DND-41 (cell line): ENCODE measurements around the gene NR3C1.

Source experiments
- ATAC-seq: fragments of 200-7000 bp; cut with Tn5 transposase; 3 replicates; pipeline ENCODE4 v1.9.1; 2021; ENCODE audit warnings: low read depth; ENCODE audit not compliant: insufficient read depth
- DNase-seq: peaks from one replicate; pipeline ENCODE4 v3.0.0-alpha.2; 2020
- H2AFZ ChIP-seq: 2 replicates; pipeline ENCODE4 v1.6.0; 2012; ENCODE audit warnings: low read depth, low read length
- H3K27ac ChIP-seq: 2 replicates; pipeline ENCODE4 v1.5.1; 2012; ENCODE audit warnings: low read length, inconsistent platforms
- H3K27me3 ChIP-seq: fragments of 200-600 bp; sonication (generic); 2 replicates; pipeline ENCODE4 v1.6.0; 2012; ENCODE audit warnings: low read length, mild to moderate bottlenecking, inconsistent platforms; ENCODE audit not compliant: insufficient read depth, poor library complexity
- H3K36me3 ChIP-seq: 2 replicates; pipeline ENCODE4 v1.5.1; 2012; ENCODE audit warnings: low read length, inconsistent platforms; ENCODE audit not compliant: insufficient read depth
- H3K4me1 ChIP-seq: 2 replicates; pipeline ENCODE4 v1.5.1; 2012; ENCODE audit warnings: mild to moderate bottlenecking, low read length; ENCODE audit not compliant: insufficient read depth
- H3K4me2 ChIP-seq: 2 replicates; pipeline ENCODE4 v1.6.0; 2012; ENCODE audit warnings: mild to moderate bottlenecking, moderate library complexity, low read length, inconsistent platforms; ENCODE audit not compliant: insufficient read depth
- H3K4me3 ChIP-seq, 2 experiments: fragments of 200-600 bp in 1 of 2; shearing (Covaris generic) in 1 of 2; 2 replicates each; pipeline ENCODE4 v1.5.1; 2012 to 2016; ENCODE audit warnings: inconsistent platforms in 2 of 2, low read length in 2 of 2, mild to moderate bottlenecking in 2 of 2, low read depth in 1 of 2, moderate library complexity in 1 of 2
- H3K79me2 ChIP-seq: 2 replicates; pipeline ENCODE4 v1.6.0; 2012; ENCODE audit warnings: low read length, inconsistent platforms; ENCODE audit not compliant: insufficient read depth
- H3K9ac ChIP-seq: 2 replicates; pipeline ENCODE4 v1.6.0; 2012; ENCODE audit warnings: low read depth, mild to moderate bottlenecking, inconsistent platforms, low read length, moderate library complexity
- H3K9me3 ChIP-seq: 2 replicates; pipeline ENCODE4 v1.5.1; 2012; ENCODE audit warnings: low read length, moderate library complexity, mild to moderate bottlenecking, inconsistent platforms; ENCODE audit not compliant: insufficient read depth, severe bottlenecking
- H4K20me1 ChIP-seq: 2 replicates; pipeline ENCODE4 v1.6.0; 2012; ENCODE audit warnings: low read length; ENCODE audit not compliant: insufficient read depth
- CTCF ChIP-seq: IDR thresholded peaks from 2 replicates; pipeline ENCODE4 v1.5.1; 2012; ENCODE audit warnings: borderline replicate concordance, low read length, moderate library complexity, mild to moderate bottlenecking; ENCODE audit not compliant: poor library complexity, severe bottlenecking; ENCODE audit errors: extremely low read depth
- EZH2 ChIP-seq: IDR thresholded peaks from 3 replicates; pipeline ENCODE4 v1.6.1; 2012; ENCODE audit warnings: borderline replicate concordance, low read depth, mild to moderate bottlenecking, moderate library complexity, low read length, inconsistent platforms; ENCODE audit not compliant: severe bottlenecking

The NR3C1 gene

DNA sequence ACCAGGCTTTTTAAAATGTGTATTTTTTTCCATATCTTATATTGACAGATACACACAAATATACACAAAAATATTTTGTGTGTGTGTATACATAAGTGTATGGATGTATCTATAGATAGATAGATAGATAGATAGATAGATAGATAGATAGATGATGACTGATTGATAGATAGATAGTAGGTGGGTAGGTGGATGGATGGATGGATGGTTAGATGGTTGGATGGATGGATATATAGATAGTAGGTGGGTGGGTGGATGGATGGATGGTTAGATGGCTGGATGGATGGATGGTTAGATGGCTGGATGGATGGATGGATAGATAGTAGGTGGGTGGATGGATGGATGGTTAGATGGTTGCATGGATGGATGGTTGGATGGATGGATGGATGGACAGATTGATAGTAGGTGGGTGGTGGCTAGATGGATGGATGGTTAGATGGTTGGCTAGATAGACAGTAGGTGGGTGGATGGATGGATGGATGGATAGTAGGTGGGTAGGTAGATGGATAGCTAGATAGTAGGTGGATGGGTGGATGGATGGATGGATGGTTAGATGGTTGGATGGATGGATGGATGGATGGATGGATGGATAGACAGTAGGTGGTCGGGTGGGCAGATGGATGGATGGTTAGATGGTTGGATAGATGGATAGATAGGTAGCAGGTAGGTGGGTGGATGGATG, 156.2 kb downstream of the NR3C1 start:
- H3K4me3 ChIP-seq, result no peak overlapping the region
- ATAC-seq (no peak), DNase-seq (no peak)
- H3K27ac ChIP-seq, result no peak overlapping the region
- H3K9me3 ChIP-seq, result peaks cover 5% of the 10 kb centered on the region
- TF ChIP-seq CTCF (no peak), EZH2 (no peak)
- no peak overlapping the region for H3K9ac ChIP-seq
- no peaks in the 10 kb centered on the region for H3K36me3 ChIP-seq
- no peaks in the 10 kb centered on the region for H3K4me1 ChIP-seq
- H3K4me2 ChIP-seq, result no peak overlapping the region
- H3K27me3 ChIP-seq, result no peaks in the 10 kb centered on the region
- H4K20me1 ChIP-seq, result no peaks in the 10 kb centered on the region
- H2AFZ ChIP-seq, result no peak overlapping the region
- H3K79me2 ChIP-seq, result no peaks in the 10 kb centered on the region

DNA sequence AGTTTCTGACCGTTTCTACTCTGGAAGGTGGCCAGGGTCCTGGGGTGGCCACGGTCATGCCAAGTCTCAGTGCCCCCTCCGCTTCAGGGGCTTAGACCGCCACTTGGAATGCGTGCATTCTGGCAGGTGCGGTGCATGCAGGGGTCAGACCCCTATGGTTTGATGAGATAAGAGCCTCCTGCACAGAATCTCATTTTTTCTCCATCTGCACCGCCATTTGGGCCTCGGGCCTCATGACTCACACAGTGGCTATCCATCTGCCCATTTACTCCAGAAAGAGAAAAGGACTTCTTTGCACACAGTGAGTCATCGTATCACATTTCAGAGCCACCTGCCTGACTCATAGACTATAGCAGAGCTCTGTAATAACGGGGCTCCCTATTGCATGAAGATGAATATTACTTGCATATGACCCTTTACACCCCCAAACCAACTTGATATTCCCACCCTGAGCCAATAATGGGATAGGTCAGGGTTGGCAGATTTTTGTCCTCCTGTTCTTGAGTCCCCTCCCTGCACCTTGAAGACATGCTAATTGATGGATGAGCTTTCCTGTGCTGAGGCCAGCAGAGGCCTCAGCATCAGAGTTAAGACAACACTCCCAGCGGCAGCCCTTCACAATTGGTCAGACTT, 157.4 kb downstream of the NR3C1 start:
- no peak overlapping the region for H3K9ac ChIP-seq

GRCh38 chr5:143244990-143245389, 158.5 kb downstream of the NR3C1 start:
- H3K9me3 ChIP-seq, result peaks cover 5% of the 10 kb centered on the region
- H3K27ac ChIP-seq, result no peak overlapping the region
- H3K4me2 ChIP-seq, result no peak overlapping the region
- no peaks in the 10 kb centered on the region for H3K4me1 ChIP-seq
- ATAC-seq (no peak), DNase-seq (no peak)
- no peaks in the 10 kb centered on the region for H3K36me3 ChIP-seq
- no peaks in the 10 kb centered on the region for H3K27me3 ChIP-seq
- H3K9ac ChIP-seq, result no peak overlapping the region
- H4K20me1 ChIP-seq, result no peaks in the 10 kb centered on the region
- H2AFZ ChIP-seq, result no peak overlapping the region
- no peak overlapping the region for H3K4me3 ChIP-seq
- no peaks in the 10 kb centered on the region for H3K79me2 ChIP-seq
- TF ChIP-seq EZH2, result no peak
- no peak for TF ChIP-seq CTCF

More for the DNA sequence above, 157.4 kb downstream of the NR3C1 start:
- Histone ChIP-seq H3K9me3 (peaks cover 5% of the 10 kb centered on the region), H3K27me3 (no peaks in the 10 kb centered on the region), H3K27ac (no peak overlapping the region), H3K79me2 (no peaks in the 10 kb centered on the region), H3K4me2 (no peak overlapping the region), H4K20me1 (no peaks in the 10 kb centered on the region), H2AFZ (no peak overlapping the region), H3K36me3 (no peaks in the 10 kb centered on the region), H3K4me3 (no peak overlapping the region), H3K4me1 (no peaks in the 10 kb centered on the region)
- DNase-seq (no peak), ATAC-seq (no peak)
- TF ChIP-seq CTCF (no peak), EZH2 (no peak)
